Mononuclear cell (primary cell): ENCODE data around the gene SPC24. TPM values are rescaled to one million over a fixed set of nuclear protein-coding genes. Genes with fewer than 3 reads are reported as not detected.
"Not testable (repeated sequence)": the region's sequence is repeated elsewhere in the genome, so short reads cannot be mapped to it uniquely, and the experiment has no call there.

Experiments used
- H3K27me3 ChIP-seq: 2 replicates; pipeline ENCODE4 v1.6.0; 2011; ENCODE audit warnings: low read length, control low read depth; ENCODE audit not compliant: insufficient read depth
- H3K4me1 ChIP-seq: 2 replicates; pipeline ENCODE4 v1.5.1; 2011; ENCODE audit warnings: mild to moderate bottlenecking, low read length, control low read depth; ENCODE audit not compliant: insufficient read depth
- H3K4me3 ChIP-seq: 2 replicates; pipeline ENCODE4 v1.5.1; 2011; ENCODE audit warnings: mild to moderate bottlenecking, low read length, moderate library complexity
- H3K9me3 ChIP-seq: 2 replicates; pipeline ENCODE4 v1.5.1; 2011; ENCODE audit warnings: low read depth, mild to moderate bottlenecking, control low read depth, low read length
- total RNA-seq: library from RNA; depleted of rRNA; stranded (reverse); fragments of >200 nt; gene quantifications from one replicate; pipeline ENCODE4 v1.2.3, GENCODE V29; 2012

The SPC24 gene
- total RNA-seq, 1 donor, result 0.10 TPM

- no peak overlapping the region for H3K4me3 ChIP-seq
- no peaks in the 10 kb centered on the region for H3K9me3 ChIP-seq
- H3K4me1 ChIP-seq, result peaks cover 13% of the 10 kb centered on the region
- no peaks in the 10 kb centered on the region for H3K27me3 ChIP-seq
Measured at GRCh38 chr19:11159598-11160439, 4.2 kb upstream of the SPC24 start.

GRCh38 chr19:11154683-11155047 lies 917 bp downstream of the SPC24 start:
- Histone ChIP-seq H3K4me1 (peaks cover 20% of the 10 kb centered on the region), H3K4me3 (no peak overlapping the region), H3K27me3 (no peaks in the 10 kb centered on the region), H3K9me3 (no peaks in the 10 kb centered on the region)

- no peaks in the 10 kb centered on the region for H3K27me3 ChIP-seq
Measured at GRCh38 chr19:11152318-11153062, 3.1 kb downstream of the SPC24 start.

GRCh38 chr19:11151181-11151580 lies 4.4 kb downstream of the SPC24 start:
- H3K27me3 ChIP-seq, result no peaks in the 10 kb centered on the region
- peaks cover 18% of the 10 kb centered on the region for H3K4me1 ChIP-seq
- H3K4me3 ChIP-seq, result no peak overlapping the region
- no peaks in the 10 kb centered on the region for H3K9me3 ChIP-seq

More at GRCh38 chr19:11152318-11153062, 3.1 kb downstream of the SPC24 start:
- H3K9me3 ChIP-seq, result no peaks in the 10 kb centered on the region
- H3K4me1 ChIP-seq, result peaks cover 20% of the 10 kb centered on the region
- H3K4me3 ChIP-seq, result no peak overlapping the region

- Histone ChIP-seq H3K27me3 (no peaks in the 10 kb centered on the region), H3K9me3 (no peaks in the 10 kb centered on the region), H3K4me1 (peaks cover 5% of the 10 kb centered on the region)
Measured at GRCh38 chr19:11148001-11148400, 7.6 kb downstream of the SPC24 start.

GRCh38 chr19:11145536-11145924 lies 10.1 kb downstream of the SPC24 start:
- Histone ChIP-seq H3K27me3 (no peaks in the 10 kb centered on the region), H3K4me3 (no peak overlapping the region), H3K4me1 (peaks cover 10% of the 10 kb centered on the region), H3K9me3 (no peaks in the 10 kb centered on the region)

More at GRCh38 chr19:11148001-11148400, 7.6 kb downstream of the SPC24 start:
- H3K4me3 ChIP-seq, result no peak overlapping the region

GRCh38 chr19:11142528-11143171 lies 12.9 kb downstream of the SPC24 start:
- Histone ChIP-seq H3K27me3 (no peaks in the 10 kb centered on the region), H3K4me3 (no peak overlapping the region), H3K9me3 (no peaks in the 10 kb centered on the region), H3K4me1 (peaks cover 27% of the 10 kb centered on the region)

- Histone ChIP-seq H3K27me3 (no peaks in the 10 kb centered on the region), H3K4me1 (peaks cover 32% of the 10 kb centered on the region), H3K4me3 (no peak overlapping the region)
Measured at GRCh38 chr19:11141937-11142527, 13.6 kb downstream of the SPC24 start.

GRCh38 chr19:11140896-11141295 lies 14.7 kb downstream of the SPC24 start:
- Histone ChIP-seq H3K27me3 (no peaks in the 10 kb centered on the region), H3K9me3 (no peaks in the 10 kb centered on the region), H3K4me1 (peaks cover 32% of the 10 kb centered on the region), H3K4me3 (no peak overlapping the region)

More at GRCh38 chr19:11141937-11142527, 13.6 kb downstream of the SPC24 start:
- H3K9me3 ChIP-seq, result no peaks in the 10 kb centered on the region

GRCh38 chr19:11140023-11140538 lies 15.5 kb downstream of the SPC24 start:
- not testable (repeated sequence) for H3K4me3 ChIP-seq, H3K27me3 ChIP-seq, H3K9me3 ChIP-seq
- H3K4me1 ChIP-seq, result peaks cover 32% of the 10 kb centered on the region

GRCh38 chr19:11138601-11139300 lies 16.8 kb downstream of the SPC24 start:
- no peaks in the 10 kb centered on the region for H3K9me3 ChIP-seq
- H3K4me1 ChIP-seq, result peaks cover 32% of the 10 kb centered on the region
- no peak overlapping the region for H3K4me3 ChIP-seq
- no peaks in the 10 kb centered on the region for H3K27me3 ChIP-seq

GRCh38 chr19:11137542-11138384 lies 17.8 kb downstream of the SPC24 start:
- Histone ChIP-seq H3K27me3 (no peaks in the 10 kb centered on the region), H3K4me1 (peaks cover 24% of the 10 kb centered on the region), H3K9me3 (no peaks in the 10 kb centered on the region), H3K4me3 (peak overlapping the region; percentile 34)

GRCh38 chr19:11136400-11137101 lies 19.0 kb downstream of the SPC24 start:
- Histone ChIP-seq H3K9me3 (no peaks in the 10 kb centered on the region), H3K4me3 (no peak overlapping the region), H3K27me3 (no peaks in the 10 kb centered on the region), H3K4me1 (peaks cover 22% of the 10 kb centered on the region)
